ENCODE results near the gene VPREB3.

DNA sequence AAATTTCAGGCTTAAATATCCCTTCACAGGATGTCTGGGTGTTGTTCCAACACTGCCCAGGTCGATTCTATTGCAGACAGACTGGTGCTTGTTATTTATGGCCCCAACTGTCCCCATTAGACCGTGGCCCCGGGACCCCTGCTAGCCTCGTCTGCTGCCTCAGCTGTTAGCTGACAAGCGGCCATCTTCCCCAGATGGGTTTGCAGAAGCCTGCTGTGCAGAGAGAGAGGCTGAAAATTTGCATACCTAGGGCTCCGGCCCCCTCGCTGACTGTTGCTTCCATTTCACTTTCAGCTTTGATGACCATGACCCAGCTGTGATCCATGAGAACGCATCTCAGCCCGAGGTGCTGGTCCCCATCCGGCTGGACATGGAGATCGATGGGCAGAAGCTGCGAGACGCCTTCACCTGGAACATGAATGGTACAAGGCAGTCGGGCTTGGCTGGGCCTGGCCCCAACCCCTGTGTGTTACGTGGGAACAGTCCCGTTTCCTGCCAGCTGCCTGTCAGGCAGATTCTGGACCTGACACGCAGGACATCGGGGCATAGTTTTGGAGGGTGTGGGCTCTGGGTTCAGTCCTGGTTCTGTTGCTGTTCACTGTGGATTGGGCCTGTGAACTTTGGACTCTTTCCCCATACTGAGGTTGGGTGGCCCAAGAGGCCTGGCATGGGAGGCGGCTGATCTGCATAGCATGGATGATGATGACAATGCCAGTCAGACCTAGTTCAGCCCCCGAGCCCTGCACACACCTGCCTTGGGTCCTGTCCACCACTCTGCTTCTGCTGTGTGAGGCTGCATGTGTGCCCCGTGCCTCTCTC lies 49.0 kb upstream of the VPREB3 start:
- TF ChIP-seq, protein P1, sequence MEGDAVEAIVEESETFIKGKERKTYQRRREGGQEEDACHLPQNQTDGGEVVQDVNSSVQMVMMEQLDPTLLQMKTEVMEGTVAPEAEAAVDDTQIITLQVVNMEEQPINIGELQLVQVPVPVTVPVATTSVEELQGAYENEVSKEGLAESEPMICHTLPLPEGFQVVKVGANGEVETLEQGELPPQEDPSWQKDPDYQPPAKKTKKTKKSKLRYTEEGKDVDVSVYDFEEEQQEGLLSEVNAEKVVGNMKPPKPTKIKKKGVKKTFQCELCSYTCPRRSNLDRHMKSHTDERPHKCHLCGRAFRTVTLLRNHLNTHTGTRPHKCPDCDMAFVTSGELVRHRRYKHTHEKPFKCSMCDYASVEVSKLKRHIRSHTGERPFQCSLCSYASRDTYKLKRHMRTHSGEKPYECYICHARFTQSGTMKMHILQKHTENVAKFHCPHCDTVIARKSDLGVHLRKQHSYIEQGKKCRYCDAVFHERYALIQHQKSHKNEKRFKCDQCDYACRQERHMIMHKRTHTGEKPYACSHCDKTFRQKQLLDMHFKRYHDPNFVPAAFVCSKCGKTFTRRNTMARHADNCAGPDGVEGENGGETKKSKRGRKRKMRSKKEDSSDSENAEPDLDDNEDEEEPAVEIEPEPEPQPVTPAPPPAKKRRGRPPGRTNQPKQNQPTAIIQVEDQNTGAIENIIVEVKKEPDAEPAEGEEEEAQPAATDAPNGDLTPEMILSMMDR (IDR thresholded peaks at IDR 0.05) = no peak
- TF ChIP-seq POLR2A (IDR thresholded peaks at IDR 0.05) = no peak

Measured in breast epithelium (tissue), 3 donors.